GM18526 (cell line): ENCODE data around the gene RNF7.

ENCODE experiments used
- POLR2A ChIP-seq: IDR thresholded peaks from 3 replicates; pipeline ENCODE4 v1.6.1; 2011; ENCODE audit not compliant: insufficient read length; ENCODE audit errors: extremely low read depth

Gene RNF7

DNA sequence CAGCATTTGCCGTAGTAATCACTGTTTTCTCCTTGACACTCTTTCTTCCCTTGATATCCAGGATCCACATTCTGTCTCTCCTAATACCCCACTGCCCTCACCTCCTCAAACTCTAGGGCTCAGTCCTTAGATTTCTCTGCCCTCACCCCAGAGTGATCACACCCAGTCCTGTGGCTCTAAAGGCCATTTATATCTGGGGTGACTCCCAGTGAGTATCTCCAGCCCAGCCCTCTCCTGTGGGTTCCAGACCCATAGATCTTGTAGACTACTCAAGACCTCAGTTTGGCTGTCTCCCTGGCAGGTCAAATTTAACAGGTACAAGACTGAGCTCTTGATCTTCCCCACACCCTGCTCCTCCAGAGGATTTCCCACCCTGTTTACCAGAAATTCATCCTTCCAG, 26.4 kb downstream of the RNF7 start:
- TF ChIP-seq POLR2A: no peak

DNA sequence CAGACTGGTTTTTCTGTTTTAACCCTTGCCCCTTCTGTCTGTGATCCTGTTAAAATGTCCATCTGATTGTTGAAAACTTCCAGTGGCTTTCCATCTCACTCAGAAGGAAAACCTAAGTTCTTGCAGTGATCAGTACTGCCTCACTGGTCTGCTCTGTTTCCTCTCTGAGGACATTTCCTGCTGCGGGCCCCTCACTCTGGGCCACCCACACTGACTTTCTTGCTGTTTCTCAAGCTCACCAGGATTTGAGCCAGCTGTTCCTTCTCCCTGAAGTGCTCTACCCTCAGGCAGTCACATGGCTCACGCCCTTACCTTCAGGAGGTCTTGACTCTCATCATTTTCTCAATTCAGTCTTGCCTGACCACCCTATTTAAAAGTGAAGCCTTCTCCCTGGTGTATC, 26.9 kb downstream of the RNF7 start:
- TF ChIP-seq POLR2A: no peak

DNA sequence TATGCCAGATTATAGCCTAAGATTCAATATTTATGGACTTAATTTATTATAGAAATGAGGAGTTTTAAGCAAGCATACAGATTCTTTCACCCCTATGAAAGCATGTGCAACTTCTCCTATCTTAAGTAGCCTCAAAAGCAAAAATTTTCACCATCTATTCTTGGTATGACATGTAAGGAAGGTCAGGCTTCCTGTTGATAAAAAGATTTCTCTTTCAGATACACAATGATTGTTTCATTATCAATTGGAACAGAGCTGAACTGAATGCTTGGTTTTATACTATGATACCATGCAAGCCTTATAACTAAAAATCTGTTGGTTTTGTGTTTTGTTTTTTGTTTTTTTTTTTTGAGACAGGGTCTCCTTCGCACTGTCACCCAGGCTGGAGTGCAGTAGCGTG, 29.0 kb downstream of the RNF7 start:
- no peak for TF ChIP-seq POLR2A

DNA sequence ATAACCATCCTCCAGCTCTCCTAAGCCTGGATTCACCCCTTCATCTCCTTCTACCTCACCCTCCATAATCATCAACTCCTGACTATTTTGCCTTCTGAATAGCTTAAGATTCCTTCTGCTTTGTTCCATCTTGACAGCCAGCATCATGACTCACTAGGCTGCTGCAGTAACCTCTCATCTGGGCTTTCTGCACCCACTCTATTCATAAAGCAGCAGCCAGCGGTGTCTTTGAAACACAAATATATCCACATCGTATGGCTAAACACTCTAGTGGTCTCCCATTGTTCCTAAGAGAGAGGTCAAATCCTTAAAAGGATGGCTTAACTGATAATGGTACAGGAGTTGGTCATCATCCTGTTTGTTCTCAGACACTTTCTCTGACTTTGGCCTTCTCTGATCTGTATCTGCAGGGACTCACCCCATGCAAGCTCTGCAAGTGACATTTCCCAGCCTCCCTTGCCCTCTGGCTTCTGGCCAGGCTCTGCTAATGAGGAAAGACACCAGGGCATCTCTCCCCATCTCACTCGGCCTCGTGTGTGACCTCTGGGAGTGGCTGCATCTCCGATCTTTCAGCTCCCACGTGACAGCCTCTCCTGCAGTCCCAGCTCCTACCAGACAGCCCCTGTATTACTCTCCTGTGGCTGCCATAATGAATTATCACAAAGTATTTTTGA, 31.3 kb downstream of the RNF7 start:
- no peak for TF ChIP-seq POLR2A

DNA sequence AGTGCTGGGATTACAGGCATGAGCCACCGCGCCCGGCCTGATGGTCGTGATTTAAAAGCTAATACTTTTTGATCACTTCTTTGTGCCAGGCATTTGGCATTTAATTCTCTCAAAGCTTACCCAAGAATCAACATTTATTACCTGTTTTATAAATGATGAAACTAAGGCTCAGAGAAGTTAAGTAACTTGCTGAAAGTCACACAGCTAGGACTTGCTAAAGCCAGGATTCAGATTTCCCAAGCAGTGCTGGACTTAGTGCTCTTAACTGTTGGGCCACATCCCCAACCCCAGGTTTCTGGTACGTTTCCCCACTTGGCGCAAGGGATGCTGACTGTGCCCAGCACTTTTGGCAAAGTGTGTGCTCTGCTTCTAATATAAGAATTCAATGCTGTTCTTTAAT, 35.6 kb downstream of the RNF7 start:
- TF ChIP-seq POLR2A: no peak

DNA sequence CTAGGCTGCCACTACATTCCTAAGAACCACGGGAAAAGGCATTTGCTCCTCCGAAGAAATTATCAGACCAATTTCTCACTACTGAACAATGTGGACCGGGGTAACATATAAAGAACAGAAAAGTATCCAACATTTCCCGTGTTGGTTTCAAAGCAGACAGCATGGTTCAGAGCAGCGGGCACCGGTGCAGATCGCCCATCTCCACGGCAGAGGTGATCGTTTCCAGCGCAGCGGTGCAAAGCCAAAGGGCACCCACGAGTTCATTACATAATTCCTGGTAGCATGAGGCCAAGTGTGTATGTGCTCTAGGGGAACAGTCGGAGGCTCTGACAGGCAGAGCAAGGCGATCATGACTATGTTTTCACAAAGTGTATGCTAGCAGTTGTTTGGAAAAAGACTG, 38.3 kb downstream of the RNF7 start:
- no peak for TF ChIP-seq POLR2A

DNA sequence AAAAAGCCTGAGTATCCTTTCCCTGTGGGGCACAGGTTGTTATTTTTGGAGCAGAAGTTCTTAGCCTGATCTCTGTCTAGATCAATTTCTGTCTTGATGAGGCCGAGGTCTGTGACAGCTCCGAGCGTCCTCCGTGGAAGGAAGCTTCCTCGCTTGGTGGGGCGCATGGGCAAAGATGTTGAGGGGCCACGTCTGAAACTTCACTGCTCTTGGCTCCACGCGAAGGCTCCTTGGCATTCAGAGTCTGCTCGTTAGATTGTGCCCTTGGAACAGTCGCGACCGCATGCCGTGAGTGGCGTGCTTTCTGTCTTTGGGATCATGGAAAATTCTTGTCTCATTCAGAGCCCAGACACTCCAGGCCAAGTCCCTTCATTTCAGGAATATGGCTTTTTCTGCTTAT, 38.8 kb downstream of the RNF7 start:
- TF ChIP-seq POLR2A: no peak

DNA sequence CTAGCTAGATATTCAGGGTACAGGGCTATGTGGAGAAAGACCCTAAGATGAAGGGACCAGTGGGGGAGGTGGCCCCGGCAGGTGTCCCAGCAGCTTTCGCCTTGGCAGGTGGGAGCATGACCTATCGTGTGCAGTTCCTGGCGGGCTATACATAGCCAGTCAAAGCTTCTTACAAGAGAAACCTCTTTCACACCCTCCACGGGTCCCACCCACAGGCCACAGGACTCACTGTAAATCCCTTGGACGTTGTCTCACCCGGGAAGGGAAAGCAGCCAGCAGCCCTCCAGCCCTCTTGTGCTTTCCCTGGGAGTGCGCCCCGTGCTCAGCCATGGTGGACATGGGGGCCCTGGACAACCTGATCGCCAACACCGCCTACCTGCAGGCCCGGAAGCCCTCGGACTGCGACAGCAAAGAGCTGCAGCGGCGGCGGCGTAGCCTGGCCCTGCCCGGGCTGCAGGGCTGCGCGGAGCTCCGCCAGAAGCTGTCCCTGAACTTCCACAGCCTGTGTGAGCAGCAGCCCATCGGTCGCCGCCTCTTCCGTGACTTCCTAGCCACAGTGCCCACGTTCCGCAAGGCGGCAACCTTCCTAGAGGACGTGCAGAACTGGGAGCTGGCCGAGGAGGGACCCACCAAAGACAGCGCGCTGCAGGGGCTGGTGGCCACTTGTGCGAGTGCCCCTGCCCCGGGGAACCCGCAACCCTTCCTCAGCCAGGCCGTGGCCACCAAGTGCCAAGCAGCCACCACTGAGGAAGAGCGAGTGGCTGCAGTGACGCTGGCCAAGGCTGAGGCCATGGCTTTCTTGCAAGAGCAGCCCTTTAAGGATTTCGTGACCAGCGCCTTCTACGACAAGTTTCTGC, 40.1 kb downstream of the RNF7 start:
- TF ChIP-seq POLR2A: no peak

DNA sequence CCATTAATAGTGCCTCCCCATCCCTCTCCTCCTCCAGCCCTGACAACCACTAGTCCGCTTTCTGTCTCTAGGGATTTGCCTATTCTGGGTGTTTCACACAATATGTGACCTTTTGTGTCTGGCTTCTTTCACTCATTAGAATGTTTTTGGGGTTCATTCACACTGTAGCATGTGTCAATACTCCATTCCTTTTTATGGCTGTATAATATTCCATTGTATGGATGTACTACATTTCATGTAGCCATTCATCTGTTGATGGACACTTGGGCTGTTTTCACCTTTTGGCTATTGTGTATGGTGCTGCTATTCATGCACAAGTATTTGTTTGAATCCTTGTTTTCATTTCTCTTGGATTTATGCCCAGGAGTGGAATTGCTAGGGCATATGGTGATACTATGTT, 41.6 kb downstream of the RNF7 start:
- no peak for TF ChIP-seq POLR2A

DNA sequence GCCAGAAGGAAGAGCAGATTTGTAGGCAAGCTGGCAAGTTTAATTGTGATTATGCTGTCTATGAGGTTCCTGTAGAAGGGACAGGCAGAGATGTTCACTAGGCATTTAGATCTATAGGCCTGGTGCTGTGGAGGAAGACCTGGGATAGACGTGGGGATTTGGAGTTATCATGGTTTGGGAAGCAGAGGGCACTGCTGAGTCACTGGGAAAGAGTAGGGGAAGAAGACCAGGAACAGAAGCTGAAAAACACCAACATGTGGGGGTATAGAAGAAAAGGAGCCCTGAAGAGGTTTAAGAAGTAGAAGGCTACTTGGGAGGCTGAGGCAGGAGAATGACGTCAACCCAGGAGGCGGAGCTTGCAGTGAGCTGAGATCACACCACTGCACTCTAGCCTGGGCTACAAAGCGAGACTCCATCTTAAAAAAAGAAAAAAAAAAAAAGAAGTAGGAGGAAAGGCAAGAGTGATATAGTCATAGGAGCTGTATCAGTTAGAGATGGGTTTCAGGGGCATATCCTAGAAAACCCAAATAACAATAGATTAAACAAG, 44.4 kb downstream of the RNF7 start:
- no peak for TF ChIP-seq POLR2A

DNA sequence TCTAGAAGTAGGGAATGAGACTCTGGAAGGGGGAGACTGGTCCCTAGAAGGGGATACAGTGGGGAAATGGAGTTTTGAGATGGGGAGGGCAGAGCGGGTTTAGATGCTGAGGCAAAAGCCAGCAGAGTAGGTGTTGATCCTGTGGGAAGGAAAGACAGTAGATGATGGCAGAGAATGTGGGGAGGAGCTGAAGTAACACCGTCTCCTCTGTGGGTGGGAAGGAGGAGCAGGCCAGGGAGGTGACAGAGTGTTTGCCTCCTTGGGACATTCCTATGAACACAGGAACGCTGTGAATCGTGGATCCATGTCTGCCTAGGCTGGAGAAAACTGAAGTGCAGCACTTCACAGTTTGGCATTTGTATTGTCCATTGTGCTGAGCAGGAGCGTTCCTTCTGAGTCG, 45.5 kb downstream of the RNF7 start:
- TF ChIP-seq POLR2A: no peak

DNA sequence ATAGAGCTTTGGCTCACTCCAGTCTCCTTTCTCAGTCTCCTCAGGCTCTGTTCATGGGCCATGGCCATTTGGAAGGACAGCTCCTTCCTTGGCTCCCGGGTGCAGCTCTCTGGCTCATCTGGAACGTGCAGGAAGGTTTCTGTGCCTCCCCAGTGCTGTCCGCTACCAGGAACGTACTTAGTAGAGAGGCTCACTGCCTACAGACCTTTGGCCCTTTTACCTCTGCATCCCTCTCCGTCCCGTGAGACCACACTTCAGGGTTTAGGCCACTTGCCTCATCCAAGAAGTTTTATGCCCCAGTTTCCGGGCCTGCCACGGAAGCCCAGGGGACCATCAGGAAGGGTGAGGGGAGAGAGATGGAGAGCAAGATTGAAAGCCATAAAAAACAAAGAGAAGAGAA, 46.0 kb downstream of the RNF7 start:
- no peak for TF ChIP-seq POLR2A

DNA sequence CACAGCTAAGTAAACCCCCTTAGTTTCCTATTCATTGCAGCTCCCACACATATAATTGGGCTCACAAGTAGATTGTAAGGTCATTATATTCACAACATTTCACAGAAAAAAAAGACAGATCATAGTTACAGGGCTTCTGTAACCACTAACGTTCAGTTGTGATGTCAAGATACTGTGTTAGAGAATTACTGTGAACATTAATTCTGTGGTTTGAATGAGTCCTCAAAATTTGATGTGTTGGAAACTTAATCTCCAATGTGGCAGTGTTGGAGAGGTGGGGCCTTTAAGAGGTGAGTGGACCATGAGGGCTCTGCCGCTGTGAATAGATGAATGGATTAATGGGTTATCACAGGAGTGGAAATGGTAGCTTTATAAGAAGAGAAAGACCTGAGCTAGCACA, 46.4 kb downstream of the RNF7 start:
- no peak for TF ChIP-seq POLR2A

DNA sequence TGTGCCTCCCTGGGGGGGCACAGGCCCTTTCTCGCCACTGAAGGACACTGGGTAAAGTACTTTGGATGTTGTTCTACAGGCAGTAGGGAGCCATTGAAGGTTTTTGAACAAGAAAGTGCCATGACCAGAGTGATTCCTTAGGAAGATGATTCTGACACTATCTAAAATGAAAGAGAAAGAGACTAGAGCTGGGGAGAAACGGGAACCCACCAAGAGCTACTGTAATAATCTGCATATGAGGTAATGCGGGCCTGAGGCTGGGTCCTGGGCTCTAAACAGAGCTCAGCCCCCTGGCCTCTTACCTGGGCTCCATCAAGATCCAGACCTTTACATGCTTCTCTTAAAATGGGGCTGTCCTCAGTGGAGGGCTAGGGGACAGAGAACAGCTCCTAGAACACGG, 50.1 kb downstream of the RNF7 start:
- no peak for TF ChIP-seq POLR2A

DNA sequence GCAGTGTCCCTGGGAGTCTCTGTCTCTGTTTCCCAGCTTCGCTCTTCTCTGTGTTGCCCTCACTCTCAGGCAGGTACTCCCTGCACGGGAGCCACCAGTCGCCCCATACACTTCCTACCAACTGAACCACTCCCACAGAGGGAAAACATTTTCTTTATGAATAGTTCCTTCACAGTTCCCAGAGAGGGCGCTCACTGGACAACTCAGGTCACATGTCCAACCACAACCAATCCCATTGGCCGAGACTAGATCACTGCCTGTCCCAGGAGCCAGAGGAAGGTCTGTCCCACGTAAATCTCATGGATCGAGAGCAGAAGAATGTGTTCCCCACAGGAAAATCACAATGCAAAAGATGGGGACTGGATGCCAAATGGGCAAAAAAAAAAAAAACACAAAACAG, 51.2 kb downstream of the RNF7 start:
- TF ChIP-seq POLR2A: no peak

DNA sequence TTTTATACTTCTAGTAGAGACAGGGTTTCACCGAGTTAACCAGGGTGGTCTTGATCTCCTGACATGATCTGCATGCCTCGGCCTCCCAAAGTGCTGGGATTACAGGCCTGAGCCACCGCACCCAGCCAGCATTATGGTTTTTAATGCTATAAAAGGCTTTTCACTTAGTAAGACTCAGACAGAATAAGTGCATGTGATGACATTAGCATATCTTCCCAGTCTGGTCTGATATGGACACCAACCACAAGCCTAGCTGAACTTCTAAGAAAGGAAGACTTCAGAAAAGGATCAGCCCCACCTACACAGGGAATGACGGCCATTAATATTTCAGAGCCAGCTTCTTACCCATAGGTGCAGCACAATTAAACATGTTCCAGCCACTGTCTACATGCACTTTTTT, 52.1 kb downstream of the RNF7 start:
- no peak for TF ChIP-seq POLR2A
